H1 (cell line): ENCODE measurements around the gene ANK3. TPM values are rescaled to one million over a fixed set of nuclear protein-coding genes. Genes with fewer than 3 reads are reported as not detected.

ENCODE experiments used
- CTCF ChIA-PET: fragments of 300-600 bp; sonication (Branson Sonifier 250); formaldehyde crosslinking; loops from one replicate; lab custom pipeline; 2021; ENCODE audit not compliant: partially characterized antibody; lab: Charles Lee
- POLR2A ChIA-PET: fragments of 300-600 bp; sonication (Branson Sonifier 250); formaldehyde crosslinking; loops from one replicate; lab custom pipeline; 2021; ENCODE audit warnings: inconsistent platforms; ENCODE audit not compliant: partially characterized antibody; lab: Charles Lee
- DNase-seq, 2 experiments: peaks; one replicate each; pipeline versions ENCODE4 v3.0.0 to v3.0.0-alpha.2; 2010 to 2022; ENCODE audit warnings: low spot score in 2 of 2, low read depth in 1 of 2, mixed read lengths in 1 of 2
- FAIRE-seq: peaks from 2 replicates; lab custom pipeline; 2011; peaks lifted over from hg19 to GRCh38; lab: Jason Lieb, UNC
- H2AFZ ChIP-seq: 2 replicates; pipeline ENCODE4 v1.8.1; 2012; ENCODE audit warnings: low read length, inconsistent platforms
- H2AK5ac ChIP-seq: 2 replicates; pipeline ENCODE4 v1.6.1; 2013; ENCODE audit warnings: low read depth, low read length
- H2BK120ac ChIP-seq: replicated peaks from 2 replicates; pipeline ENCODE3; 2013; ENCODE audit warnings: low read depth, low read length, inconsistent platforms
- H2BK12ac ChIP-seq: 2 replicates; pipeline ENCODE4 v1.6.1; 2013; ENCODE audit warnings: low read depth, low read length
- H2BK15ac ChIP-seq: 2 replicates; pipeline ENCODE4 v1.6.1; 2013; ENCODE audit warnings: low read length
- H2BK20ac ChIP-seq: 2 replicates; pipeline ENCODE4 v1.6.1; 2013; ENCODE audit warnings: low read length
- H2BK5ac ChIP-seq: 2 replicates; pipeline ENCODE4 v1.6.1; 2013; ENCODE audit warnings: low read depth, low read length
- H3K14ac ChIP-seq: 2 replicates; pipeline ENCODE4 v1.6.1; 2013; ENCODE audit warnings: inconsistent platforms; ENCODE audit not compliant: insufficient read length
- H3K18ac ChIP-seq: 2 replicates; pipeline ENCODE4 v1.6.1; 2013; ENCODE audit warnings: low read length; ENCODE audit errors: extremely low read depth
- H3K23ac ChIP-seq: 2 replicates; pipeline ENCODE4 v1.6.1; 2013; ENCODE audit warnings: inconsistent platforms; ENCODE audit not compliant: insufficient read length
- H3K23me2 ChIP-seq: 2 replicates; pipeline ENCODE4 v1.6.1; 2013; ENCODE audit warnings: low read depth, low read length
- H3K27ac ChIP-seq: 2 replicates; pipeline ENCODE4 v1.6.1; 2011; ENCODE audit warnings: low read depth, low read length, inconsistent platforms
- H3K27me3 ChIP-seq, 4 experiments: replicated peaks in 1 of 4; 1 replicate in 1 of 4; 2 replicates in 3 of 4; pipeline versions ENCODE4 v1.6.1 to v1.8.1; 2011 to 2013; ENCODE audit warnings: low read length in 3 of 4, mild to moderate bottlenecking in 3 of 4, inconsistent platforms in 2 of 4, mixed read lengths in 2 of 4, moderate library complexity in 1 of 4; ENCODE audit not compliant: control insufficient read depth in 3 of 4, insufficient read depth in 3 of 4; ENCODE audit errors: extremely low read depth in 1 of 4
- H3K36me3 ChIP-seq, 4 experiments: 2 replicates each; pipeline versions ENCODE4 v1.6.1 to v1.8.1; 2011 to 2013; ENCODE audit warnings: mild to moderate bottlenecking in 4 of 4, low read length in 3 of 4, moderate library complexity in 2 of 4, control low read depth in 1 of 4, inconsistent platforms in 1 of 4; ENCODE audit not compliant: insufficient read depth in 4 of 4, control insufficient read depth in 2 of 4
- H3K4ac ChIP-seq: replicated peaks from 2 replicates; pipeline ENCODE3; 2013; ENCODE audit warnings: low read length, low read depth, mixed read lengths, inconsistent platforms; ENCODE audit not compliant: insufficient read length
- H3K4me1 ChIP-seq, 4 experiments: replicated peaks in 1 of 4; 1 replicate in 1 of 4; 2 replicates in 3 of 4; pipeline versions ENCODE4 v1.6.1 to v1.8.1; 2011 to 2013; ENCODE audit warnings: low read length in 3 of 4, inconsistent platforms in 2 of 4, mixed read lengths in 1 of 4; ENCODE audit not compliant: insufficient read depth in 4 of 4, control insufficient read depth in 3 of 4
- H3K4me2 ChIP-seq, 2 experiments: 2 replicates each; pipeline versions ENCODE4 v1.6.1 to v1.8.1; 2011 to 2013; ENCODE audit warnings: low read depth in 2 of 2, low read length in 2 of 2, control low read depth in 1 of 2, inconsistent platforms in 1 of 2, mild to moderate bottlenecking in 1 of 2; ENCODE audit not compliant: insufficient read depth in 1 of 2
- H3K4me3 ChIP-seq, 4 experiments: fragments of 200-600, 300-600 bp in 1 of 4; sonication (generic), shearing (Covaris generic), sonication (Bioruptor Twin) in 1 of 4; 2 replicates each; pipeline versions ENCODE4 v1.5.1 to v1.8.1; 2011 to 2016; ENCODE audit warnings: low read length in 4 of 4, low read depth in 3 of 4, control low read depth in 2 of 4, inconsistent platforms in 2 of 4, mild to moderate bottlenecking in 2 of 4, mixed read lengths in 1 of 4, moderate library complexity in 1 of 4; ENCODE audit not compliant: insufficient read depth in 2 of 4; ENCODE audit errors: extremely low read depth in 1 of 4
- H3K56ac ChIP-seq: replicated peaks from 2 replicates; pipeline ENCODE3; 2013; ENCODE audit warnings: low read depth, mild to moderate bottlenecking, mixed read lengths, low read length, inconsistent platforms; ENCODE audit not compliant: insufficient read length
- H3K79me1 ChIP-seq: 2 replicates; pipeline ENCODE4 v1.6.1; 2013; ENCODE audit warnings: low read depth, low read length, control low read depth
- H3K79me2 ChIP-seq, 2 experiments: 2 replicates each; pipeline versions ENCODE4 v1.6.1 to v1.8.1; 2012 to 2013; ENCODE audit warnings: low read length in 2 of 2, mild to moderate bottlenecking in 2 of 2, inconsistent platforms in 1 of 2; ENCODE audit not compliant: insufficient read depth in 2 of 2, control insufficient read depth in 1 of 2
- H3K9ac ChIP-seq, 4 experiments: replicated peaks in 1 of 4; 1 replicate in 1 of 4; 2 replicates in 3 of 4; pipeline versions ENCODE4 v1.6.1 to v1.8.1; 2011 to 2013; ENCODE audit warnings: low read depth in 3 of 4, low read length in 3 of 4, control low read depth in 2 of 4, mild to moderate bottlenecking in 2 of 4, moderate library complexity in 2 of 4, inconsistent platforms in 1 of 4; ENCODE audit errors: extremely low read depth in 1 of 4
- H3K9me3 ChIP-seq, 2 experiments: 2 replicates each; pipeline versions ENCODE4 v1.6.1 to v1.8.1; 2012 to 2013; ENCODE audit warnings: mild to moderate bottlenecking in 2 of 2, moderate library complexity in 2 of 2, control low read depth in 1 of 2, inconsistent platforms in 1 of 2, low read depth in 1 of 2, low read length in 1 of 2, mixed read lengths in 1 of 2; ENCODE audit not compliant: insufficient read depth in 2 of 2
- H4K20me1 ChIP-seq, 2 experiments: replicated peaks in 1 of 2; 2 replicates each; pipeline versions ENCODE3 to v1.8.1; 2011 to 2013; ENCODE audit warnings: inconsistent platforms in 2 of 2, low read length in 2 of 2, mild to moderate bottlenecking in 1 of 2; ENCODE audit not compliant: insufficient read depth in 2 of 2, control insufficient read depth in 1 of 2
- H4K5ac ChIP-seq: 2 replicates; pipeline ENCODE4 v1.6.1; 2013; ENCODE audit warnings: low read length, low read depth, mixed read lengths, inconsistent platforms; ENCODE audit not compliant: insufficient read length
- H4K8ac ChIP-seq: 2 replicates; pipeline ENCODE4 v1.8.0; 2013; ENCODE audit warnings: mild to moderate bottlenecking, moderate library complexity, low read length, inconsistent platforms; ENCODE audit not compliant: insufficient read depth; ENCODE audit errors: extremely low read depth
- H4K91ac ChIP-seq: replicated peaks from 2 replicates; pipeline ENCODE3; 2013; ENCODE audit warnings: low read length, mixed read lengths, inconsistent platforms; ENCODE audit not compliant: insufficient read length
- WGBS, 2 experiments: shearing (Covaris generic) in 1 of 2; methylation state at CpG; one replicate each; pipeline versions ENCODE4 v1.1.6 to v1.1.7; 2013 to 2015; ENCODE audit warnings: low lambda C conversion rate in 2 of 2, mixed read lengths in 2 of 2, inconsistent platforms in 1 of 2, low coverage in 1 of 2, missing lambda C conversion rate in 1 of 2; ENCODE audit not compliant: insufficient replicate concordance in 2 of 2, insufficient coverage in 1 of 2, insufficient read length in 1 of 2; ENCODE audit errors: extremely low coverage in 1 of 2, missing lambda C conversion rate in 1 of 2; 5-methylcytosine and 5-hydroxymethylcytosine counted together
- polyA plus RNA-seq, 7 experiments: library from polyadenylated mRNA; depleted of rRNA in 3 of 7; stranded (reverse) in 5 of 7; unstranded in 2 of 7; fragments of >200 nt in 5 of 7; fragments of 200-250 nt in 2 of 7; gene quantifications; 1 replicate in 5 of 7; 2 replicates in 1 of 7; 4 replicates in 1 of 7; pipeline versions ENCODE4 v1.2.1 to v1.2.3, GENCODE V29; 2011 to 2013; ENCODE audit warnings: missing spikeins in 2 of 7, mixed read lengths in 2 of 7
- total RNA-seq: library from RNA; stranded (reverse); fragmentation: NEBNext Ultra II Directional; extraction: Animal tissue kit (Norgen Biotek cat#: 25700); gene quantifications from 2 replicates; pipeline ENCODE4 v1.2.1, GENCODE V29; 2021

ANK3 gene
- total and polyA plus RNA-seq, 2 of the 8 experiments (the other 6 are each of a cell fraction or from before 2014, with no cell fraction given): 18.1 to 67.9 TPM

- WGBS, 2 experiments: 90% methylated on average over 1 of the region's 1 CpG; no CpG with 5 or more reads in 1 of the 2 experiments
- ChIA-PET CTCF (interaction anchor here (1.0 to 2.7 kb wide), 2 partner anchors 10 kb away, joined by 3 to 10 read pairs; no protein-coding TSS in a partner anchor), POLR2A (no interaction called here)
These were observed 77.9 kb downstream of the ANK3 start for GRCh38 chr10:60311821-60312220.

More at GRCh38 chr10:60311821-60312220, 77.9 kb downstream of the ANK3 start:
- Histone ChIP-seq H2BK20ac (no peak overlapping the region), H3K9me3 (no peaks in the 10 kb centered on the region), H3K4me2 (no peak overlapping the region), H2AK5ac (no peak overlapping the region), H3K4me3 (no peak overlapping the region), H3K79me1 (no peaks in the 10 kb centered on the region), H3K18ac (no peak overlapping the region), H3K27me3 (no peaks in the 10 kb centered on the region), H2BK12ac (no peak overlapping the region), H3K4ac (no peak overlapping the region), H3K79me2 (no peaks in the 10 kb centered on the region), H2BK120ac (no peak overlapping the region), H4K20me1 (peaks cover 0 to 3% of the 10 kb centered on the region in 2 experiments), H3K23me2 (no peaks in the 10 kb centered on the region), H2BK5ac (no peak overlapping the region), H3K36me3 (no peaks in the 10 kb centered on the region), H4K8ac (no peak overlapping the region), H3K4me1 (peaks cover 0 to 3% (median 0%) of the 10 kb centered on the region in 4 experiments; a peak in 1 of 7 replicates), H2AFZ (no peak overlapping the region), H3K14ac (no peak overlapping the region), H3K23ac (no peak overlapping the region), H3K56ac (no peak overlapping the region), H3K9ac (no peak overlapping the region), H4K91ac (no peak overlapping the region), H2BK15ac (no peak overlapping the region), H4K5ac (no peak overlapping the region), H3K27ac (no peak overlapping the region)
- no peak for DNase-seq
- FAIRE-seq: no peak
